Measurements from ENCODE around the gene ERGIC3.

DNA sequence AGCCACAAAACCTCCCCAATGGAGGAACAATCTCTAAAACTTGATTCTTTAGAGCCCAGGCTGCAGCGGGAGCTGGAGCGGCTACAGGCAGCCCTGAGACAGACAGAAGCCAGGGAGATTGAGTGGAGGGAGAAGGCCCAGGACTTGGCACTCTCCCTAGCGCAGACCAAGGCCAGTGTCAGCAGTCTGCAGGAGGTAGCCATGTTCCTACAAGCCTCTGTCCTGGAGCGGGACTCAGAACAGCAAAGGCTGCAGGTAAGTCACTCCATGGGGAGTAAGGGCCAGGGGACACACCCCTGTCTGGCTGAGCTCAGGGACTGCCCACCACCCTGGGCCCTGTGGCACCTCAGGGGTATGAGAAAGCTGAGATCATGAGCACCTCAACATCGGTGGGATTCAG is 37.1 kb upstream of the ERGIC3 start:
- TF ChIP-seq, protein P1, sequence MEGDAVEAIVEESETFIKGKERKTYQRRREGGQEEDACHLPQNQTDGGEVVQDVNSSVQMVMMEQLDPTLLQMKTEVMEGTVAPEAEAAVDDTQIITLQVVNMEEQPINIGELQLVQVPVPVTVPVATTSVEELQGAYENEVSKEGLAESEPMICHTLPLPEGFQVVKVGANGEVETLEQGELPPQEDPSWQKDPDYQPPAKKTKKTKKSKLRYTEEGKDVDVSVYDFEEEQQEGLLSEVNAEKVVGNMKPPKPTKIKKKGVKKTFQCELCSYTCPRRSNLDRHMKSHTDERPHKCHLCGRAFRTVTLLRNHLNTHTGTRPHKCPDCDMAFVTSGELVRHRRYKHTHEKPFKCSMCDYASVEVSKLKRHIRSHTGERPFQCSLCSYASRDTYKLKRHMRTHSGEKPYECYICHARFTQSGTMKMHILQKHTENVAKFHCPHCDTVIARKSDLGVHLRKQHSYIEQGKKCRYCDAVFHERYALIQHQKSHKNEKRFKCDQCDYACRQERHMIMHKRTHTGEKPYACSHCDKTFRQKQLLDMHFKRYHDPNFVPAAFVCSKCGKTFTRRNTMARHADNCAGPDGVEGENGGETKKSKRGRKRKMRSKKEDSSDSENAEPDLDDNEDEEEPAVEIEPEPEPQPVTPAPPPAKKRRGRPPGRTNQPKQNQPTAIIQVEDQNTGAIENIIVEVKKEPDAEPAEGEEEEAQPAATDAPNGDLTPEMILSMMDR (tag by site-specific recombination; IDR thresholded peaks at IDR 0.05), result no peak
- TF ChIP-seq, protein P2, sequence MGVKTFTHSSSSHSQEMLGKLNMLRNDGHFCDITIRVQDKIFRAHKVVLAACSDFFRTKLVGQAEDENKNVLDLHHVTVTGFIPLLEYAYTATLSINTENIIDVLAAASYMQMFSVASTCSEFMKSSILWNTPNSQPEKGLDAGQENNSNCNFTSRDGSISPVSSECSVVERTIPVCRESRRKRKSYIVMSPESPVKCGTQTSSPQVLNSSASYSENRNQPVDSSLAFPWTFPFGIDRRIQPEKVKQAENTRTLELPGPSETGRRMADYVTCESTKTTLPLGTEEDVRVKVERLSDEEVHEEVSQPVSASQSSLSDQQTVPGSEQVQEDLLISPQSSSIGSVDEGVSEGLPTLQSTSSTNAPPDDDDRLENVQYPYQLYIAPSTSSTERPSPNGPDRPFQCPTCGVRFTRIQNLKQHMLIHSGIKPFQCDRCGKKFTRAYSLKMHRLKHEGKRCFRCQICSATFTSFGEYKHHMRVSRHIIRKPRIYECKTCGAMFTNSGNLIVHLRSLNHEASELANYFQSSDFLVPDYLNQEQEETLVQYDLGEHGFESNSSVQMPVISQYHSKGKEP (tag by site-specific recombination; IDR thresholded peaks at IDR 0.05), result no peak
- TF ChIP-seq GLI4 (tag by site-specific recombination; IDR thresholded peaks at IDR 0.05), result no peak
- no peak for TF ChIP-seq ZNF302 (tag by site-specific recombination; IDR thresholded peaks at IDR 0.05; ENCODE audit: low read depth)
- no peak for TF ChIP-seq ZNF157 (tag by site-specific recombination; IDR thresholded peaks at IDR 0.05)
- TF ChIP-seq SCRT2 (tag by site-specific recombination; IDR thresholded peaks at IDR 0.05), result no peak
- TF ChIP-seq ZNF660 (tag by site-specific recombination; IDR thresholded peaks at IDR 0.05), result no peak
- no peak for TF ChIP-seq ZNF549 (tag by site-specific recombination; IDR thresholded peaks at IDR 0.05)
- TF ChIP-seq ZNF785 (tag by site-specific recombination; IDR thresholded peaks at IDR 0.05), result no peak
- TF ChIP-seq KLF9 (tag by site-specific recombination; IDR thresholded peaks at IDR 0.05; ENCODE audit: low read depth), result no peak

Measured in HEK293 (cell line).